Measurements from ENCODE around the gene PGS1.

PGS1 gene

GRCh38 chr17:78406396-78406795 is 27.9 kb downstream of the PGS1 start:
- Histone ChIP-seq H4K20me1 (ENCODE audit: insufficient read depth) (no peaks in the 10 kb centered on the region; the same call in 1 of the 2 replicates), H3K4me1 (ENCODE audit: low read depth, poor library complexity, severe bottlenecking) (no peaks in the 10 kb centered on the region), H3K36me3 (ENCODE audit: insufficient read depth) (peaks cover 7% of the 10 kb centered on the region; the same call in 1 of the 2 replicates), H3K27ac (no peak overlapping the region), H3K79me2 (ENCODE audit: insufficient read depth, low read depth) (no peaks in the 10 kb centered on the region; the same call in 1 of the 2 replicates), H3K27me3 (ENCODE audit: insufficient read depth, low read depth) (no peaks in the 10 kb centered on the region), H3K4me2 (no peak overlapping the region), H3K4me3 (IDR thresholded peaks at IDR 0.05; ENCODE audit: insufficient read depth, low read depth, low read length) (no peak overlapping the region), H3K9ac (no peak overlapping the region), H2AFZ (ENCODE audit: low read depth) (no peak overlapping the region)
- TF ChIP-seq, protein P1, sequence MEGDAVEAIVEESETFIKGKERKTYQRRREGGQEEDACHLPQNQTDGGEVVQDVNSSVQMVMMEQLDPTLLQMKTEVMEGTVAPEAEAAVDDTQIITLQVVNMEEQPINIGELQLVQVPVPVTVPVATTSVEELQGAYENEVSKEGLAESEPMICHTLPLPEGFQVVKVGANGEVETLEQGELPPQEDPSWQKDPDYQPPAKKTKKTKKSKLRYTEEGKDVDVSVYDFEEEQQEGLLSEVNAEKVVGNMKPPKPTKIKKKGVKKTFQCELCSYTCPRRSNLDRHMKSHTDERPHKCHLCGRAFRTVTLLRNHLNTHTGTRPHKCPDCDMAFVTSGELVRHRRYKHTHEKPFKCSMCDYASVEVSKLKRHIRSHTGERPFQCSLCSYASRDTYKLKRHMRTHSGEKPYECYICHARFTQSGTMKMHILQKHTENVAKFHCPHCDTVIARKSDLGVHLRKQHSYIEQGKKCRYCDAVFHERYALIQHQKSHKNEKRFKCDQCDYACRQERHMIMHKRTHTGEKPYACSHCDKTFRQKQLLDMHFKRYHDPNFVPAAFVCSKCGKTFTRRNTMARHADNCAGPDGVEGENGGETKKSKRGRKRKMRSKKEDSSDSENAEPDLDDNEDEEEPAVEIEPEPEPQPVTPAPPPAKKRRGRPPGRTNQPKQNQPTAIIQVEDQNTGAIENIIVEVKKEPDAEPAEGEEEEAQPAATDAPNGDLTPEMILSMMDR (conservative IDR thresholded peaks at IDR 0.05; ENCODE audit: low read depth, low read length): no peak

DNA sequence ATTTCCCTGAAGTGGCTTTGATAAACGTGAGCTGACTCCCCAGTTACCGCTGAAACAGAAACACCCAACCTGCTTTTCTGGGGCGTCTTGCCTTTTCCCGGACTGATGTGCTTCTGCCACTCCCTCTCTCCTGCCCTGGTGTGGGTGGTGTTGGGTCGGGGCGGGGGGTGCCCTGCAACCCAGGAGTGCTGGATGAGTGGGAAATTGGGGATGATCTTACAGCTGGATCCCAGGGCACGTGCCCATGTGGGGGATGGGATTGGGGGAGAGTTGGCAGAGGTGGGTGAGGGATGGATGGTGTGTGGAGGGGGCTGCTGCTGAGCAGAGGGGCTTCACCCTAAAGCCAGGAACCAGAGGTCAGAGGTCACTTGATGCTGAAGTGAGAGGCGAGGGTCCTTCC is 28.5 kb downstream of the PGS1 start:
- Histone ChIP-seq H2AFZ (ENCODE audit: low read depth) (no peak overlapping the region), H3K36me3 (ENCODE audit: insufficient read depth) (peaks cover 4% of the 10 kb centered on the region; the same call in 1 of the 2 replicates), H3K4me3 (IDR thresholded peaks at IDR 0.05; ENCODE audit: insufficient read depth, low read depth, low read length) (no peak overlapping the region), H3K27ac (no peak overlapping the region), H3K79me2 (ENCODE audit: insufficient read depth, low read depth) (no peaks in the 10 kb centered on the region; the same call in 1 of the 2 replicates), H3K4me2 (no peak overlapping the region), H3K4me1 (ENCODE audit: low read depth, poor library complexity, severe bottlenecking) (no peaks in the 10 kb centered on the region), H3K9ac (no peak overlapping the region), H4K20me1 (ENCODE audit: insufficient read depth) (no peaks in the 10 kb centered on the region; the same call in 1 of the 2 replicates), H3K27me3 (ENCODE audit: insufficient read depth, low read depth) (no peaks in the 10 kb centered on the region)
- TF ChIP-seq, protein P1 (conservative IDR thresholded peaks at IDR 0.05; ENCODE audit: low read depth, low read length): no peak

GRCh38 chr17:78407387-78408000 is 29.0 kb downstream of the PGS1 start:
- Histone ChIP-seq H3K36me3 (ENCODE audit: insufficient read depth) (peaks cover 4% of the 10 kb centered on the region; the same call in 1 of the 2 replicates), H3K4me1 (ENCODE audit: low read depth, poor library complexity, severe bottlenecking) (no peaks in the 10 kb centered on the region), H3K27ac (no peak overlapping the region), H3K4me2 (no peak overlapping the region), H3K27me3 (ENCODE audit: insufficient read depth, low read depth) (no peaks in the 10 kb centered on the region), H3K4me3 (IDR thresholded peaks at IDR 0.05; ENCODE audit: insufficient read depth, low read depth, low read length) (no peak overlapping the region), H3K79me2 (ENCODE audit: insufficient read depth, low read depth) (no peaks in the 10 kb centered on the region; the same call in 1 of the 2 replicates), H3K9ac (no peak overlapping the region), H2AFZ (ENCODE audit: low read depth) (no peak overlapping the region), H4K20me1 (ENCODE audit: insufficient read depth) (no peaks in the 10 kb centered on the region; the same call in 1 of the 2 replicates)
- TF ChIP-seq, protein P1 (conservative IDR thresholded peaks at IDR 0.05; ENCODE audit: low read depth, low read length): no peak

DNA sequence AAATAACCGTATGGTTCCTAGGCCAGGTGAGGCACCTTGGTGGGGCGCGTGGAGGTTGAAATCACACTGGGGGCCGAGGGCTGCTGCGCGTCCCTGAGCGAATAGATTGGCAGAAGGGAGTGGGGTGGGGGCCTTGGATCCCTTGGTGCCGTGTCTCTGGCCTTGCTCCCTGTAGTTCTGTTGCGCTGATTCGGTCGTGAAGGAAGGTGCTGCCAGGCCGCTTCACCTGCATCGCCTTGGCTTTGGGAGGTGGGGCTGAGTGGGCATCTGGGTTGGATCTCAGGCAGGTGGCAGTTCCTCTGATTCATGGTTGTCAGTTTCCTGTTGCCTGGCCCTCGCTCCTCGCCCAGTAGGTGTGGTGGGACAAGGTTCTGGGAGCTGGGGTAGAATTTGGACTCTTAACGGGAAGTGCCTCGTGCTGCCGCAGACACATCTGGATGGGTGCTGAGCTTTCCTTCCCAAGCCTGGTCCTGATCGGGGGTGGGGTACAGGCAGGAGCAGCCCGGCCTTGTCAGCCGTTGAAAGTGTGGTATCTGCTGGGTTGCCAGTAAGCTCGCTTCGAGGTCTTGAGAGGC is 30.1 kb downstream of the PGS1 start:
- Histone ChIP-seq H3K9ac (no peak overlapping the region), H2AFZ (ENCODE audit: low read depth) (no peak overlapping the region), H3K36me3 (ENCODE audit: insufficient read depth) (no peaks in the 10 kb centered on the region; the same call in 1 of the 2 replicates), H3K79me2 (ENCODE audit: insufficient read depth, low read depth) (no peaks in the 10 kb centered on the region; the same call in 1 of the 2 replicates), H3K27me3 (ENCODE audit: insufficient read depth, low read depth) (no peaks in the 10 kb centered on the region), H4K20me1 (ENCODE audit: insufficient read depth) (no peaks in the 10 kb centered on the region; the same call in 1 of the 2 replicates), H3K4me2 (no peak overlapping the region), H3K27ac (no peak overlapping the region), H3K4me1 (ENCODE audit: low read depth, poor library complexity, severe bottlenecking) (no peaks in the 10 kb centered on the region), H3K4me3 (IDR thresholded peaks at IDR 0.05; ENCODE audit: insufficient read depth, low read depth, low read length) (no peak overlapping the region)
- TF ChIP-seq, protein P1 (conservative IDR thresholded peaks at IDR 0.05; ENCODE audit: low read depth, low read length): no peak
